ENCODE results near the gene GPR87. TPM values are rescaled to one million over a fixed set of nuclear protein-coding genes. Genes with fewer than 3 reads are reported as not detected.

The GPR87 gene
- total RNA-seq, 2 donors from 2014 or later: not detected

- no peak overlapping the region for H3K9ac ChIP-seq (ENCODE audit: extremely low read depth, low read length, poor library complexity, severe bottlenecking)
- H3K4me1 ChIP-seq (ENCODE audit: control insufficient read depth, insufficient read depth, low read length): peaks cover 4% of the 10 kb centered on the region
- 16 to 27% methylated on average over 1 of the region's 1 CpG for WGBS, 2 experiments (ENCODE audit: insufficient coverage in 1 of 2, insufficient read length in 1 of 2)
- H3K36me3 Mint-ChIP-seq (ENCODE audit: low read depth): no peaks in the 10 kb centered on the region
- no peak overlapping the region for H3K4me3 ChIP-seq (ENCODE audit: low read length)
- no peak for DNase-seq
- no peaks in the 10 kb centered on the region for H3K9me3 ChIP-seq (ENCODE audit: control insufficient read depth, low read length)
- H3K9me3 Mint-ChIP-seq: no peaks in the 10 kb centered on the region
- no peaks in the 10 kb centered on the region for H3K36me3 ChIP-seq (ENCODE audit: control insufficient read depth, insufficient read depth, low read length)
- TF ChIP-seq CTCF (conservative IDR thresholded peaks at IDR 0.05): peak; percentile 86
- peaks cover 37% of the 10 kb centered on the region for H3K4me1 Mint-ChIP-seq
- peaks cover 8% of the 10 kb centered on the region for H3K27me3 Mint-ChIP-seq (ENCODE audit: insufficient read depth)
- H3K27ac ChIP-seq (ENCODE audit: low read depth, low read length): no peak overlapping the region
- no peak overlapping the region for H3K27ac Mint-ChIP-seq
- H3K27me3 ChIP-seq (ENCODE audit: control insufficient read depth, insufficient read depth, low read length, poor library complexity, severe bottlenecking): no peaks in the 10 kb centered on the region
- no peak overlapping the region for H3K4me3 Mint-ChIP-seq
Measured at GRCh38 chr3:151282921-151283320, 33.7 kb downstream of the GPR87 start.

- no peak overlapping the region for H3K4me3 ChIP-seq (ENCODE audit: low read length)
- H3K4me1 Mint-ChIP-seq: peaks cover 37% of the 10 kb centered on the region
- no peak overlapping the region for H3K9ac ChIP-seq (ENCODE audit: extremely low read depth, low read length, poor library complexity, severe bottlenecking)
- H3K9me3 ChIP-seq (ENCODE audit: control insufficient read depth, low read length): no peaks in the 10 kb centered on the region
- H3K27ac ChIP-seq (ENCODE audit: low read depth, low read length): no peak overlapping the region
- no peak for DNase-seq
- no peaks in the 10 kb centered on the region for H3K36me3 Mint-ChIP-seq (ENCODE audit: low read depth)
- H3K27me3 ChIP-seq (ENCODE audit: control insufficient read depth, insufficient read depth, low read length, poor library complexity, severe bottlenecking): no peaks in the 10 kb centered on the region
- H3K27ac Mint-ChIP-seq: no peak overlapping the region
- no peak overlapping the region for H3K4me3 Mint-ChIP-seq
- WGBS, 2 experiments (ENCODE audit: insufficient coverage in 1 of 2, insufficient read length in 1 of 2): 96 to 97% methylated on average over 5 to 9 of the region's 9 CpGs
- no peaks in the 10 kb centered on the region for H3K36me3 ChIP-seq (ENCODE audit: control insufficient read depth, insufficient read depth, low read length)
- peaks cover under 1% of the 10 kb centered on the region for H3K27me3 Mint-ChIP-seq (ENCODE audit: insufficient read depth)
- H3K4me1 ChIP-seq (ENCODE audit: control insufficient read depth, insufficient read depth, low read length): peaks cover 4% of the 10 kb centered on the region
- no peak for TF ChIP-seq CTCF (conservative IDR thresholded peaks at IDR 0.05)
- no peaks in the 10 kb centered on the region for H3K9me3 Mint-ChIP-seq
Measured at GRCh38 chr3:151281671-151282324, 34.8 kb downstream of the GPR87 start.

- TF ChIP-seq CTCF (conservative IDR thresholded peaks at IDR 0.05): no peak
- H3K4me1 ChIP-seq (ENCODE audit: control insufficient read depth, insufficient read depth, low read length): peaks cover 7% of the 10 kb centered on the region
Measured at GRCh38 chr3:151278230-151278629, 38.4 kb downstream of the GPR87 start, which contains the start of gene P2RY14. Gene P2RY14, minus strand, starts transcription at chr3:151278542. Its CDS starts 64,226 bp downstream, at chr3:151214316.

More at GRCh38 chr3:151278230-151278629, 38.4 kb downstream of the GPR87 start, which contains the start of gene P2RY14:
- no peaks in the 10 kb centered on the region for H3K36me3 ChIP-seq (ENCODE audit: control insufficient read depth, insufficient read depth, low read length)
- H3K27ac ChIP-seq (ENCODE audit: low read depth, low read length): no peak within 1 kb of the TSS
- no peak for DNase-seq
- H3K9me3 Mint-ChIP-seq: no peaks in the 10 kb centered on the region
- peaks cover 29% of the 10 kb centered on the region for H3K4me1 Mint-ChIP-seq
- H3K9me3 ChIP-seq (ENCODE audit: control insufficient read depth, low read length): no peaks in the 10 kb centered on the region
- H3K27me3 Mint-ChIP-seq (ENCODE audit: insufficient read depth): no peaks in the 10 kb centered on the region
- 72 to 78% methylated on average over 3 to 4 of the region's 4 CpGs for WGBS, 2 experiments (ENCODE audit: insufficient coverage in 1 of 2, insufficient read length in 1 of 2)
- H3K4me3 Mint-ChIP-seq: no peak within 1 kb of the TSS
- no peak within 1 kb of the TSS for H3K9ac ChIP-seq (ENCODE audit: extremely low read depth, low read length, poor library complexity, severe bottlenecking)
- H3K27me3 ChIP-seq (ENCODE audit: control insufficient read depth, insufficient read depth, low read length, poor library complexity, severe bottlenecking): no peaks in the 10 kb centered on the region
- H3K36me3 Mint-ChIP-seq (ENCODE audit: low read depth): no peaks in the 10 kb centered on the region
- no peak within 1 kb of the TSS for H3K4me3 ChIP-seq (ENCODE audit: low read length)
- H3K27ac Mint-ChIP-seq: no peak within 1 kb of the TSS

Data from endodermal cell (in vitro differentiated cells).